Parietal lobe (tissue), 2 donors: ENCODE data around the gene ORAI1. TPM values are rescaled to one million over a fixed set of nuclear protein-coding genes. Genes with fewer than 3 reads are reported as not detected.

ENCODE experiments used
- small RNA-seq: library from RNA; depleted of rRNA; stranded (forward); fragments of <200 nt; gene quantifications from one replicate; pipeline ENCODE3, GENCODE V24; 2014; ENCODE audit warnings: low replicate concordance
- total RNA-seq: library from RNA; depleted of rRNA; stranded (reverse); fragments of >200 nt; gene quantifications from one replicate; pipeline ENCODE4 v1.2.3, GENCODE V29; 2014

Gene ORAI1
- 3.4 TPM for total RNA-seq

GRCh38 chr12:121626087-121626852 is at the start of gene ORAI1:
Gene ORAI1, plus strand, starts transcription at chr12:121626530.

GRCh38 chr12:121580959-121581685 is 45.2 kb upstream of the ORAI1 start, which contains the start of gene KDM2B:
Gene KDM2B, minus strand, starts transcription at chr12:121581023. Its CDS starts 112 bp downstream, at chr12:121580911.

GRCh38 chr12:121669521-121669900 is 43.2 kb downstream of the ORAI1 start, which contains the start of gene MORN3:
Gene MORN3, minus strand, starts transcription at chr12:121669654. Its CDS starts 171 bp downstream, at chr12:121669483.

Small RNA genes within 50 kb of the gene (small RNA-seq; reads per million reads assigned to genes)
- gene RNU6-1004P = not detected

Other genes starting within 250 kb of the ORAI1 start
- 79.2 TPM for gene RNF34, start 226.4 kb upstream of the ORAI1 start, total RNA-seq
- gene KDM2B, start 45.5 kb upstream of the ORAI1 start, total RNA-seq = 108 TPM
- gene MORN3, start 43.1 kb downstream of the ORAI1 start, total RNA-seq = 3.8 TPM
- gene TMEM120B, start 86.2 kb downstream of the ORAI1 start, total RNA-seq = 16.6 TPM
- 17.8 TPM for gene RHOF, start 167.2 kb downstream of the ORAI1 start, total RNA-seq
- 6.9 TPM for gene SETD1B, start 177.5 kb downstream of the ORAI1 start, total RNA-seq
- gene HPD, start 232.3 kb downstream of the ORAI1 start, total RNA-seq = not detected